Right kidney (tissue), 1 donor: Measurements from ENCODE around the gene AQP9.

ENCODE experiments used
- DNase-seq: peaks from one replicate; pipeline ENCODE4 v3.0.0-alpha.2; 2016

Gene AQP9

DNA sequence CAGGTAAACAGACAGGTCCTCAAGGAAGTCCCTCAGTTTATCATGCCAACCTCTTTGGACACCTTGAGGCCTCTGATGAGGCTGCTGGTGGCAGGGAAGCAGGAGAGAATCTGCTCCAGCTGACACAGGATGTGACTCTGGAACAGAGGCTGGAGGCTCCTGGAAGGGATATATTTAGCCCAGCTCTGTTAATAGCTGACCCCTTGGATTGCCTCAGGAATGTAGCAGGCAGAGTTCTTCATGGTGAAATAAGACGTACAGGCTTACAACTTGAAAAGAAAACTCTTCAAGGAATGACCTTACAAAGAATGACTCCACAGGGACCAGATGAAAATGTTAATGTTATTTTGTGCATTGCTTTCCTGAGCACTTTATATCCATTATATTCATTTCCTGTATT is 90.5 kb downstream of the AQP9 start:
- DNase-seq: no peak

DNA sequence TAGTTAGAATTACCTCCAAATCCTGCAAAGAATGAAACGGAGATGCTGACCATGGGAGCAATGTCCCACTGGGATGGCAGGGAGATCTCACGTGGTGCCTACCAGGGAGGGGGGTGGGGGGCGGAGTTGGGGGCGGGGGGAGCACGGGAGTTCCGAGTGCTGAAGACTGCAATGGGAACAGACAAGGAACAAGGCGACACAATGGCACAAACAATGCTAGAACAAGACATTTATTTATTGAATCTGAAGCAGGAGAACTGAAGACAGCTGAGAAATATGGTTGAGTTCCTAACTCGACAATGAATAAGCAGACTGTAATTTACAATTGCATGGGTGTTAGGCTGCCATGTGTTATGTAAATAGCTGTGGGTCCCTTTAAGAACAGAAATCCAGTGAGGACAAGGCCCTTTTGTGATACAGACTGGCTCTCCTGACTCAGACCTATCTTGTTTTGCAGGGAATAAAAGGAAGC is 91.2 kb downstream of the AQP9 start:
- no peak for DNase-seq

DNA sequence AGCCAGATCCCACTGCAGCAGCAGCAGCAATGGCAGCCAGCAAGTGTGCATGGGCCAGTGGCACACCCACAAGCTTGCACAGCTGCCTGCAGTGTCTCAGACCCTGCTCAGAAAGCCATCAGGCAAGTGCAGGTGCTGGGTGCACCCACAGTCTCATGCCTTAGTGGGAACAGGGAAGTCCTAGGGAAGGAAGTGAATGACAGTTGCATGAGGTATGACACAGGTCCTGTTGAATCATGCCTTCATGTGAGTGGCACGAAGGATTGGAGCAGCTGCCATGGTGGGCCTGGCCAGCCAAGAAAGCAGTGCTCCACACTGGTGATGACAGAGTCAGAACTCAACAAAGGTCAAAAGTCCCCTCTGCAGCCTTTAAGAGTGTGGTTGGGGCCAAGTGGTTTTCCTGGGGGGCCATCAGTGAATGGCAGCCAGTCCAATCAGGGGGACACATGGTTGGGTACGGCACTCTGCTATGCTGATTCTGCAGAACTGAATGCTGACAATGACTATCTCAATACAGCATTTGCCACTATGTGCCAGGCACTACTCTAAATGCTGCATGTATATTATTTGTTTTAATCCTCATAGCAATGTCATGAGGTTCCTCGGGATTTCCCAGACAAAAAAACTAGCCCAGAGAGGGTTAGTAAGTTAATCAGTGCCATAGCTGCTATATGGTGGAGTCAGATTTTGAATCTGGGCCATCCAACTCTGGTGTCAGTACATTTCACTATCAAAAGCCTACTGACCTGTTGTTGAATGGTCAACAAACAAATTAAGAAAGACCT is 94.3 kb downstream of the AQP9 start:
- DNase-seq: no peak

DNA sequence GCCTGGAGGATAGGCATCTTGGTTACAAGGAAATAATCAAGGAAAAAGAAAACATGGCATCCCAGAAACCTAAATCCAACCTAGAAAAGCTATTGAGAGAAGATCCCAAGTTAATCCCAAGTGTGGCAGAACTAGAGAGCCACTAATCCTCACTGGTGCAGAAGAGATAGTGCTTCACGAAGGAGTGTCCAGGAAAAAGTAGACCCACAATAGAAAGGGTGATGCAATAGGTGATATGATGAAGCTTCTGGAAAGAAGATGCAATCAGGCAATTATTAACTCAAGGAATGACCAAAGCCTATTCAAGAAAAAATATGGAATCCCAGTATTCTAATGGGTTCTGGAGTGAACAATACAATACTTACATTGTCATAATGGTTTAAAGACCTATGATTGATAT is 95.2 kb downstream of the AQP9 start:
- no peak for DNase-seq
